ENCODE results near the gene FSTL5. TPM values are rescaled to one million over a fixed set of nuclear protein-coding genes. Genes with fewer than 3 reads are reported as not detected.

FSTL5 gene
- total RNA-seq, 1 experiment from 2014 or later: not detected

DNA sequence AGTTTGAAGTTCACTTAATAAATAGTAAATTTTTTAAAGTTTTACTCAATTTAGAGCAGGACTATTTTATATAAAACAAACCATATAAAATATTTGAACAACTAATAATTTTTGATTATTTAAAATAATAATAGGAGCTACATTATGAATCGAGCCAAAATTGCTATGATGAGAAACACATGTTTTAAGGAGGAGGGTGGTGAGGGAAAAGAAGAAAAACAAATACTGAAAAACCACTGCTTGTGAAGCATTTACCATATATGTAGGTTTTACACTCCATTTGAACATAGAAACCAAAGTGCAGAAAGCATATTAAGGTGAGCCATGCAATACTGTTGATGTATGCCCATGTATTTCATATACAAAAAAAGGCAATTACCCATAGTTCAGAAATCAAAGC lies 448.9 kb downstream of the FSTL5 start:
- Histone ChIP-seq H2AK5ac (ENCODE audit: insufficient read length, low read length) (no peak overlapping the region), H3K4ac (ENCODE audit: low read depth, low read length) (no peak overlapping the region), H2BK20ac (ENCODE audit: low read depth, low read length, poor library complexity, severe bottlenecking) (no peak overlapping the region), H2BK12ac (ENCODE audit: insufficient read length, low read depth, low read length) (no peak overlapping the region), H2BK5ac (ENCODE audit: insufficient read length, low read length) (no peak overlapping the region), H2AFZ (ENCODE audit: low read length) (no peak overlapping the region), H3K27me3 (ENCODE audit: insufficient read depth, low read length) (no peaks in the 10 kb centered on the region), H4K5ac (ENCODE audit: insufficient read length, low read depth, low read length) (no peak overlapping the region), H3K9me3 (ENCODE audit: control insufficient read depth, low read depth, low read length) (no peaks in the 10 kb centered on the region), H2BK120ac (ENCODE audit: low read depth, low read length, poor library complexity, severe bottlenecking) (no peak overlapping the region), H3K9ac (ENCODE audit: extremely low read depth, insufficient read length, low read length) (no peak overlapping the region), H3K18ac (ENCODE audit: insufficient read length, low read depth, low read length) (no peak overlapping the region), H4K20me1 (ENCODE audit: control insufficient read depth, insufficient read depth, insufficient read length) (no peaks in the 10 kb centered on the region), H3K79me2 (ENCODE audit: insufficient read depth, low read length) (no peaks in the 10 kb centered on the region), H3K4me1 (ENCODE audit: insufficient read depth, low read length) (no peaks in the 10 kb centered on the region), H3K56ac (ENCODE audit: insufficient read length, low read depth, low read length) (no peak overlapping the region), H3K79me1 (ENCODE audit: insufficient read depth, low read depth, low read length, poor library complexity, severe bottlenecking) (no peaks in the 10 kb centered on the region), H3K23me2 (ENCODE audit: insufficient read length, low read depth, low read length, poor library complexity, severe bottlenecking) (no peaks in the 10 kb centered on the region), H3T11ph (ENCODE audit: low read length) (no peak overlapping the region), H3K23ac (ENCODE audit: insufficient read length, low read depth, low read length) (no peak overlapping the region), H2BK15ac (ENCODE audit: low read depth, low read length) (no peak overlapping the region), H4K91ac (ENCODE audit: insufficient read length, low read depth, low read length) (no peak overlapping the region), H4K8ac (replicated peaks; ENCODE audit: insufficient read length, low read depth, low read length) (no peak overlapping the region), H3K14ac (ENCODE audit: insufficient read depth, low read length) (no peak overlapping the region), H3K27ac (ENCODE audit: insufficient read length, low read depth, low read length) (no peak overlapping the region), H3K4me2 (ENCODE audit: insufficient read depth, insufficient read length, low read length) (no peak overlapping the region)
- no CpG with 5 or more reads among the region's 1 CpG for WGBS (ENCODE audit: extremely low coverage, insufficient read length, low lambda C conversion rate)
- DNase-seq: no peak
- Mint-ChIP-seq H3K4me3 (no peak overlapping the region), H3K27ac (no peak overlapping the region), H3K27me3 (ENCODE audit: low read depth) (no peaks in the 10 kb centered on the region), H3K9me3 (no peaks in the 10 kb centered on the region), H3K4me1 (no peaks in the 10 kb centered on the region), H3K36me3 (ENCODE audit: insufficient read depth in 1 of 3, low read depth in 3 of 3) (peaks cover 0 to 2% (median 0%) of the 10 kb centered on the region in 3 experiments; a peak in 1 of 7 replicates)
- TF ChIP-seq CTCF (conservative IDR thresholded peaks at IDR 0.05): no peak

Data from H9 (cell line).